Endodermal cell (in vitro differentiated cells): ENCODE measurements around the gene GDAP1L1. TPM values are rescaled to one million over a fixed set of nuclear protein-coding genes. Genes with fewer than 3 reads are reported as not detected.

Experiments
- DNase-seq: peaks from one replicate; pipeline ENCODE4 v3.0.0-alpha.2; 2017
- H3K27ac ChIP-seq: 2 replicates; pipeline ENCODE4 v1.5.1; 2013; ENCODE audit warnings: mild to moderate bottlenecking, low read depth, low read length, moderate library complexity
- H3K27me3 ChIP-seq: 2 replicates; pipeline ENCODE4 v1.6.1; 2013; ENCODE audit warnings: mild to moderate bottlenecking, low read length, moderate library complexity; ENCODE audit not compliant: insufficient read depth, control insufficient read depth, poor library complexity, severe bottlenecking
- H3K36me3 ChIP-seq: 2 replicates; pipeline ENCODE4 v1.7.0; 2013; ENCODE audit warnings: mild to moderate bottlenecking, low read length, moderate library complexity; ENCODE audit not compliant: control insufficient read depth, insufficient read depth
- H3K4me1 ChIP-seq: one replicate; pipeline ENCODE4 v1.7.0; 2013; ENCODE audit warnings: low read length; ENCODE audit not compliant: control insufficient read depth, insufficient read depth
- H3K4me3 ChIP-seq: 2 replicates; pipeline ENCODE4 v1.5.1; 2013; ENCODE audit warnings: mild to moderate bottlenecking, low read length, moderate library complexity
- H3K9ac ChIP-seq: 2 replicates; pipeline ENCODE4 v1.6.1; 2013; ENCODE audit warnings: mild to moderate bottlenecking, low read length, moderate library complexity; ENCODE audit not compliant: poor library complexity, severe bottlenecking; ENCODE audit errors: extremely low read depth
- H3K9me3 ChIP-seq: 2 replicates; pipeline ENCODE4 v1.6.1; 2013; ENCODE audit warnings: mild to moderate bottlenecking, low read length, moderate library complexity; ENCODE audit not compliant: control insufficient read depth
- H3K27ac Mint-ChIP-seq: 2 replicates; pipeline ENCODE4 v1.8.0; 2020; ENCODE audit warnings: mixed read lengths
- H3K27me3 Mint-ChIP-seq: 2 replicates; pipeline ENCODE4 v1.8.0; 2021; ENCODE audit warnings: mild to moderate bottlenecking, mixed read lengths; ENCODE audit not compliant: insufficient read depth
- H3K36me3 Mint-ChIP-seq: 2 replicates; pipeline ENCODE4 v1.8.0; 2020; ENCODE audit warnings: low read depth, mixed read lengths
- H3K4me1 Mint-ChIP-seq: 2 replicates; pipeline ENCODE4 v1.8.0; 2020; ENCODE audit warnings: mixed read lengths
- H3K4me3 Mint-ChIP-seq: 2 replicates; pipeline ENCODE4 v1.8.0; 2020; ENCODE audit warnings: mild to moderate bottlenecking, moderate library complexity, mixed read lengths
- H3K9me3 Mint-ChIP-seq: 2 replicates; pipeline ENCODE4 v1.8.0; 2020; ENCODE audit warnings: mild to moderate bottlenecking, mixed read lengths
- WGBS, 2 experiments: methylation state at CpG; one replicate each; pipeline versions ENCODE4 v1.1.5 to v1.1.7; 2013; ENCODE audit warnings: missing lambda C conversion rate in 2 of 2, mixed read lengths in 1 of 2; ENCODE audit not compliant: insufficient coverage in 1 of 2, insufficient read length in 1 of 2; 5-methylcytosine and 5-hydroxymethylcytosine counted together
- total RNA-seq, 2 donors: library from RNA; stranded (reverse); fragmentation: NEBNext Ultra II Directional in 1 of 2; extraction: Animal tissue kit (Norgen Biotek cat#: 25700) in 1 of 2; gene quantifications; 2 replicates in 1 of 2; 3 replicates in 1 of 2; pipeline ENCODE4 v1.2.1, GENCODE V29; 2021
- TF ChIP-seq, protein P1 (sequence below): fragments of 200-600 bp; sonication (generic); conservative IDR thresholded peaks from 2 replicates; pipeline ENCODE4 v1.5.0; 2021; ENCODE audit warnings: antibody characterized with exemption, mild to moderate bottlenecking

The GDAP1L1 gene
- total RNA-seq, 2 donors from 2014 or later, result 1.9 TPM; not detected in 1

DNA sequence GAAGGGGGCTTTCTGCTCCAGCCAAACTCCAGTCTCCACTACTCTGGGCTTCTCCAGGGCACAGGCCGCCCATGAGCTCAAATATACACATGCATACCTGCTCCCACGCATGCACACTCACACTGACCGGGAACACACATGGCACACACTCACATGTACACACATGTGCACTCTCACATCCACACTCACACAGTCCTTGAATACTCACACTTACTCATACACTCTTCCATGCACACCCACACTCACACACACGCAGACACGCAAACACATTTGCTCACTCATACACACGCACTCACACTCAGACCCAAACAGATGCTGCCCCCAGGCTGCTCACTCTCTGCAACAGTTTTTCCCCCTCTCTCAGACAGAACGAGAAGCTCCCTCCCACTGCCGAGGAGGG, 7.0 kb downstream of the GDAP1L1 start:
- H3K9me3 ChIP-seq, result no peaks in the 10 kb centered on the region
- Mint-ChIP-seq H3K4me1 (peaks cover 6% of the 10 kb centered on the region), H3K9me3 (no peaks in the 10 kb centered on the region), H3K4me3 (no peak overlapping the region), H3K27ac (no peak overlapping the region), H3K27me3 (peaks cover 18% of the 10 kb centered on the region), H3K36me3 (no peaks in the 10 kb centered on the region)
- no peaks in the 10 kb centered on the region for H3K36me3 ChIP-seq
- TF ChIP-seq, protein P1, sequence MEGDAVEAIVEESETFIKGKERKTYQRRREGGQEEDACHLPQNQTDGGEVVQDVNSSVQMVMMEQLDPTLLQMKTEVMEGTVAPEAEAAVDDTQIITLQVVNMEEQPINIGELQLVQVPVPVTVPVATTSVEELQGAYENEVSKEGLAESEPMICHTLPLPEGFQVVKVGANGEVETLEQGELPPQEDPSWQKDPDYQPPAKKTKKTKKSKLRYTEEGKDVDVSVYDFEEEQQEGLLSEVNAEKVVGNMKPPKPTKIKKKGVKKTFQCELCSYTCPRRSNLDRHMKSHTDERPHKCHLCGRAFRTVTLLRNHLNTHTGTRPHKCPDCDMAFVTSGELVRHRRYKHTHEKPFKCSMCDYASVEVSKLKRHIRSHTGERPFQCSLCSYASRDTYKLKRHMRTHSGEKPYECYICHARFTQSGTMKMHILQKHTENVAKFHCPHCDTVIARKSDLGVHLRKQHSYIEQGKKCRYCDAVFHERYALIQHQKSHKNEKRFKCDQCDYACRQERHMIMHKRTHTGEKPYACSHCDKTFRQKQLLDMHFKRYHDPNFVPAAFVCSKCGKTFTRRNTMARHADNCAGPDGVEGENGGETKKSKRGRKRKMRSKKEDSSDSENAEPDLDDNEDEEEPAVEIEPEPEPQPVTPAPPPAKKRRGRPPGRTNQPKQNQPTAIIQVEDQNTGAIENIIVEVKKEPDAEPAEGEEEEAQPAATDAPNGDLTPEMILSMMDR, result no peak
- H3K27ac ChIP-seq, result no peak overlapping the region
- no peak overlapping the region for H3K9ac ChIP-seq
- H3K4me3 ChIP-seq, result no peak overlapping the region
- peaks cover 12% of the 10 kb centered on the region for H3K27me3 ChIP-seq
- no peak for DNase-seq
- 84 to 91% methylated on average over 3 to 8 of the region's 8 CpGs for WGBS, 2 experiments
- H3K4me1 ChIP-seq, result peaks cover 3% of the 10 kb centered on the region

DNA sequence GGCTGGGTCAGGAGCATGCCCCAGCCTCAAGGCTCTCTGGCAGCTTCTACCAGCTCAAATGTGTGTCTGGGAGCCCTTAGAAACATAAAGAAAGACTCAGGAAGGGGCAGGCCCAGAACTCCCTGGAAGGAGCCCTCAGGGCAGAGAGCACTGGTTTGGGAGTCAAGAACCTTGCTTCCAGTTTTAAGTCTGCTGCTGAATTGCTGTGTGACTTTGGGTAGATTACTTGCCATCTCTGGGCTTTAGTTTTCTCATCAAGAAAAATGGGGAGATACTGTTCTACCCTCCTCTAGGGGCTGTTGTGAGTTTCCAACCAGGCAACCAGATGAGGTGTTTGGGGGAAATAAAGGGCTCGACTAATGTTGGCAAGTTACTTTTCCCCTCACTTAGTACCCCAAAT, 8.8 kb downstream of the GDAP1L1 start:
- H3K4me3 ChIP-seq, result no peak overlapping the region
- H3K9me3 ChIP-seq, result no peaks in the 10 kb centered on the region
- H3K9ac ChIP-seq, result no peak overlapping the region
- peaks cover 8% of the 10 kb centered on the region for H3K4me1 Mint-ChIP-seq
- H3K36me3 ChIP-seq, result no peaks in the 10 kb centered on the region
- no peak for DNase-seq
- WGBS, 2 experiments, result 100% methylated on average over 1 of the region's 1 CpG; no CpG with 5 or more reads in 1 of the 2 experiments
- peaks cover 4% of the 10 kb centered on the region for H3K4me1 ChIP-seq
- H3K4me3 Mint-ChIP-seq, result no peak overlapping the region
- H3K27me3 ChIP-seq, result peaks cover 21% of the 10 kb centered on the region
- no peaks in the 10 kb centered on the region for H3K36me3 Mint-ChIP-seq
- H3K9me3 Mint-ChIP-seq, result no peaks in the 10 kb centered on the region
- no peak overlapping the region for H3K27ac Mint-ChIP-seq
- H3K27ac ChIP-seq, result no peak overlapping the region
- TF ChIP-seq, protein P1, result no peak
- H3K27me3 Mint-ChIP-seq, result peaks cover 27% of the 10 kb centered on the region

DNA sequence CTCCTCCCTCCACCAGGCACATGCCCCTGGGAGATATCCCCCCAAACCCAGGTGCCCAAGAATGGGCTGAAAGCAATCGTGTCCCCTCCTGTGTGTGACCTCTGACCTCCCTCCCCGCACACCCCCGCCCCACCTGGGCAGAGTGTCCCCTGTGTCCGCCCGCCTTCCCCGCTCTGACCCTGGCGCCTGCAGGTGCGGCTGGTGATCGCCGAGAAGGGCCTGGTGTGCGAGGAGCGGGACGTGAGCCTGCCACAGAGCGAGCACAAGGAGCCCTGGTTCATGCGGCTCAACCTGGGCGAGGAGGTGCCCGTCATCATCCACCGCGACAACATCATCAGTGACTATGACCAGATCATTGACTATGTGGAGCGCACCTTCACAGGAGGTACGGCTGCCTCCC, 9.9 kb downstream of the GDAP1L1 start:
- Histone ChIP-seq H3K9me3 (no peaks in the 10 kb centered on the region), H3K27me3 (peaks cover 31% of the 10 kb centered on the region), H3K9ac (no peak overlapping the region), H3K36me3 (no peaks in the 10 kb centered on the region), H3K4me3 (no peak overlapping the region), H3K27ac (no peak overlapping the region), H3K4me1 (peaks cover 4% of the 10 kb centered on the region)
- H3K27me3 Mint-ChIP-seq, result peaks cover 37% of the 10 kb centered on the region
- H3K27ac Mint-ChIP-seq, result no peak overlapping the region
- 91 to 97% methylated on average over 15 to 21 of the region's 21 CpGs for WGBS, 2 experiments
- TF ChIP-seq, protein P1, result no peak
- H3K36me3 Mint-ChIP-seq, result no peaks in the 10 kb centered on the region
- H3K9me3 Mint-ChIP-seq, result no peaks in the 10 kb centered on the region
- peaks cover 12% of the 10 kb centered on the region for H3K4me1 Mint-ChIP-seq
- no peak overlapping the region for H3K4me3 Mint-ChIP-seq
- no peak for DNase-seq
